CD4-positive, alpha-beta T cell (primary cell): Measurements from ENCODE around the gene SH3BP5. TPM values are rescaled to one million over a fixed set of nuclear protein-coding genes. Genes with fewer than 3 reads are reported as not detected.
"Not testable (repeated sequence)": the region's sequence is repeated elsewhere in the genome, so short reads cannot be mapped to it uniquely, and the experiment has no call there.

Source experiments
- ATAC-seq: fragments of 200-7000 bp; cut with Tn5 transposase; one replicate; pipeline ENCODE4 v1.10.0; 2022; ENCODE audit warnings: mild to moderate bottlenecking; ENCODE audit not compliant: poor library complexity
- CTCF ChIA-PET: fragments of 350-600 bp; sonication (Branson Sonifier 250); formaldehyde crosslinking; loops from one replicate; lab custom pipeline; 2021; ENCODE audit warnings: antibody characterized with exemption, inconsistent platforms; lab: Charles Lee
- POLR2A ChIA-PET: fragments of 350-600 bp; sonication (Branson Sonifier 250); formaldehyde crosslinking; loops from one replicate; lab custom pipeline; 2021; ENCODE audit warnings: antibody characterized with exemption, inconsistent platforms; lab: Charles Lee
- DNase-seq, 14 experiments: peaks; one replicate each; pipeline ENCODE4 v3.0.0-alpha.2; 2013 to 2020; ENCODE audit warnings: mixed read lengths in 2 of 14
- H3K27ac ChIP-seq, 2 donors: one replicate each; pipeline versions ENCODE4 v1.5.1 to v1.7.0; 2013; ENCODE audit warnings: low read length in 2 of 2, low read depth in 1 of 2, mild to moderate bottlenecking in 1 of 2
- H3K27me3 ChIP-seq, 2 experiments: 1 replicate in 1 of 2; 2 replicates in 1 of 2; pipeline versions ENCODE4 v1.6.1 to v1.7.0; 2013; ENCODE audit warnings: low read length in 2 of 2, control low read depth in 1 of 2, mild to moderate bottlenecking in 1 of 2, moderate library complexity in 1 of 2; ENCODE audit not compliant: insufficient read depth in 2 of 2, control insufficient read depth in 1 of 2
- H3K36me3 ChIP-seq: one replicate; pipeline ENCODE4 v1.6.1; 2013; ENCODE audit warnings: low read length, control low read depth; ENCODE audit not compliant: insufficient read depth
- H3K4me1 ChIP-seq: one replicate; pipeline ENCODE4 v1.6.1; 2013; ENCODE audit warnings: low read length, control low read depth; ENCODE audit not compliant: insufficient read depth
- H3K4me3 ChIP-seq: one replicate; pipeline ENCODE4 v1.5.1; 2013; ENCODE audit warnings: mild to moderate bottlenecking, low read length, moderate library complexity
- H3K9me3 ChIP-seq, 2 experiments: 1 replicate in 1 of 2; 2 replicates in 1 of 2; pipeline versions ENCODE4 v1.6.1 to v1.7.0; 2013; ENCODE audit warnings: low read length in 2 of 2, mild to moderate bottlenecking in 2 of 2, control low read depth in 1 of 2, moderate library complexity in 1 of 2; ENCODE audit not compliant: control insufficient read depth in 1 of 2, insufficient read depth in 1 of 2
- H3K27ac Mint-ChIP-seq: one replicate; pipeline ENCODE4 v1.8.0; 2020; ENCODE audit warnings: mixed read lengths
- H3K27me3 Mint-ChIP-seq: one replicate; pipeline ENCODE4 v1.8.0; 2021; ENCODE audit warnings: mixed read lengths
- H3K36me3 Mint-ChIP-seq: one replicate; pipeline ENCODE4 v1.8.0; 2021; ENCODE audit warnings: low read depth, mixed read lengths
- H3K4me1 Mint-ChIP-seq: one replicate; pipeline ENCODE4 v1.8.0; 2021; ENCODE audit warnings: low read depth, mixed read lengths
- H3K4me3 Mint-ChIP-seq: one replicate; pipeline ENCODE4 v1.8.0; 2020; ENCODE audit warnings: mild to moderate bottlenecking, mixed read lengths
- H3K9me3 Mint-ChIP-seq: one replicate; pipeline ENCODE4 v1.8.0; 2020; ENCODE audit warnings: mixed read lengths
- intact Hi-C, 2 experiments: fragments of 100-400 bp; cut with DNase I in 1 of 2; cut with micrococcal nuclease in 1 of 2; formaldehyde crosslinking; loops; one replicate each; pipeline versions ENCODE4 v1.15.1 to v1.9.0; 2023 to 2025; cut with DNase I, micrococcal nuclease
- total RNA-seq, 174 experiments: library from RNA in 2 of 174; stranded (reverse) in 2 of 174; gene quantifications; one replicate each; pipeline ENCODE4 v1.2.3 and lab custom pipeline; 2021 to 2026
- TF ChIP-seq, protein P1 (sequence below): fragments of 200-600 bp; IDR thresholded peaks from one replicate; pipeline ENCODE4 v1.8.0; 2022; ENCODE audit warnings: antibody characterized with exemption, mild to moderate bottlenecking

Gene SH3BP5
- total RNA-seq, 2 experiments from 2014 or later, result 16.8 to 17.7 TPM

GRCh38 chr3:15361494-15362214 is 29.3 kb upstream of the SH3BP5 start:
- H3K27me3 Mint-ChIP-seq, result no peaks in the 10 kb centered on the region
- no peak overlapping the region for H3K4me3 ChIP-seq
- TF ChIP-seq, protein P1, sequence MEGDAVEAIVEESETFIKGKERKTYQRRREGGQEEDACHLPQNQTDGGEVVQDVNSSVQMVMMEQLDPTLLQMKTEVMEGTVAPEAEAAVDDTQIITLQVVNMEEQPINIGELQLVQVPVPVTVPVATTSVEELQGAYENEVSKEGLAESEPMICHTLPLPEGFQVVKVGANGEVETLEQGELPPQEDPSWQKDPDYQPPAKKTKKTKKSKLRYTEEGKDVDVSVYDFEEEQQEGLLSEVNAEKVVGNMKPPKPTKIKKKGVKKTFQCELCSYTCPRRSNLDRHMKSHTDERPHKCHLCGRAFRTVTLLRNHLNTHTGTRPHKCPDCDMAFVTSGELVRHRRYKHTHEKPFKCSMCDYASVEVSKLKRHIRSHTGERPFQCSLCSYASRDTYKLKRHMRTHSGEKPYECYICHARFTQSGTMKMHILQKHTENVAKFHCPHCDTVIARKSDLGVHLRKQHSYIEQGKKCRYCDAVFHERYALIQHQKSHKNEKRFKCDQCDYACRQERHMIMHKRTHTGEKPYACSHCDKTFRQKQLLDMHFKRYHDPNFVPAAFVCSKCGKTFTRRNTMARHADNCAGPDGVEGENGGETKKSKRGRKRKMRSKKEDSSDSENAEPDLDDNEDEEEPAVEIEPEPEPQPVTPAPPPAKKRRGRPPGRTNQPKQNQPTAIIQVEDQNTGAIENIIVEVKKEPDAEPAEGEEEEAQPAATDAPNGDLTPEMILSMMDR, result no peak
- H3K4me3 Mint-ChIP-seq, result peak overlapping the region; percentile 60
- peak overlapping the region; percentile 28 for H3K27ac Mint-ChIP-seq
- no peaks in the 10 kb centered on the region for H3K9me3 ChIP-seq
- peaks cover 38% of the 10 kb centered on the region for H3K4me1 Mint-ChIP-seq
- ChIA-PET POLR2A (interaction anchor here (0.9 to 1.7 kb wide), 6 partner anchors 14 to 155 kb away, joined by 3 to 7 read pairs (median 3); partner anchors contain the start of gene CAPN7), CTCF (interaction anchor here (1.2 to 1.9 kb wide), 6 partner anchors 8 to 93 kb away, joined by 3 to 7 read pairs (median 4); partner anchors contain the start of gene SH3BP5)
- H3K36me3 Mint-ChIP-seq, result no peaks in the 10 kb centered on the region
- H3K27me3 ChIP-seq, result no peaks in the 10 kb centered on the region
- peaks cover 50% of the 10 kb centered on the region for H3K4me1 ChIP-seq
- H3K36me3 ChIP-seq, result no peaks in the 10 kb centered on the region
- ATAC-seq, result peak; percentile 25
- DNase-seq, result peak in 5 of 14 experiments; percentile 7 to 56 (median 44)
- no peak overlapping the region for H3K27ac ChIP-seq
- intact Hi-C loops, result no loop called here
- no peaks in the 10 kb centered on the region for H3K9me3 Mint-ChIP-seq

DNA sequence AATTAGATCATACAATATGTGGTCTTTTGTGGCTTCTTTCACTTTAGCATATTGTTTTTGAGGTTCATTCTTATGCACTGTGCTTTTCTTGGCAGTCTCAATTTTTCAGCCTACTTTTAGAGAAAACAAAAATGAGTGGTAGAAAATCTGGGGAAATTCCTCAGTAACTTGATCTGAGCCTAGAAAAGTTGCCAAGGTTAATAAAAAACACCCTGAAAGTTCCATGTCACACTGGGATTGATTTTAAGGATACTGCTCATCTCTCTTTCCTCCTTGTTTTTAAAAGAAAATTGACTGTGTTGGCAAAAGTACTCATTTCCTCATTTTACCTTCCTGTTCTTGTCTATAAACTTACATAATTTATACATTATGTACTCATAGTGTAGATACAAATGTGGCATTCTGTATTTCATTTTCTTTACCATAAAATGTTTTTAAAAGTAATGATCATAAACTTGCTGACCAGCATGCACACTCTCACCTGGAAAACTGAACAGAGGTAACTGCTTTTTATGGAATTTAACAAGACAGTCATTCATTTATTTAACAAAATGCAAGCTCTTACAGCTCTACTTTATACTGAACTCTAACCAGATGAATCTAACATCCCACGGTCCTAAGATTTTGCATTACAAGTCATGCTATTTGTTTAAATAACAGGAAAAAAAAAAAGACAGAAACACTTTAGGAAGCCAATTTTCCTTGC is 28.6 kb upstream of the SH3BP5 start:
- no peak for ATAC-seq
- ChIA-PET CTCF (interaction anchor here (1.6 to 1.8 kb wide), 4 partner anchors 9 to 93 kb away, joined by 3 to 7 read pairs (median 6); partner anchors contain the start of gene SH3BP5), POLR2A (interaction anchor here (1.1 to 1.7 kb wide), 5 partner anchors 13 to 155 kb away, joined by 3 to 7 read pairs (median 3); partner anchors contain the start of gene CAPN7)
- Mint-ChIP-seq H3K27me3 (no peaks in the 10 kb centered on the region), H3K9me3 (no peaks in the 10 kb centered on the region), H3K27ac (peak overlapping the region; percentile 28), H3K36me3 (no peaks in the 10 kb centered on the region), H3K4me3 (no peak overlapping the region), H3K4me1 (peaks cover 45% of the 10 kb centered on the region)
- DNase-seq, result no peak
- Histone ChIP-seq H3K4me3 (no peak overlapping the region), H3K36me3 (no peaks in the 10 kb centered on the region), H3K9me3 (no peaks in the 10 kb centered on the region), H3K27ac (no peak overlapping the region), H3K4me1 (peaks cover 57% of the 10 kb centered on the region), H3K27me3 (no peaks in the 10 kb centered on the region)
- intact Hi-C loops, result no loop called here
- TF ChIP-seq, protein P1, result no peak

DNA sequence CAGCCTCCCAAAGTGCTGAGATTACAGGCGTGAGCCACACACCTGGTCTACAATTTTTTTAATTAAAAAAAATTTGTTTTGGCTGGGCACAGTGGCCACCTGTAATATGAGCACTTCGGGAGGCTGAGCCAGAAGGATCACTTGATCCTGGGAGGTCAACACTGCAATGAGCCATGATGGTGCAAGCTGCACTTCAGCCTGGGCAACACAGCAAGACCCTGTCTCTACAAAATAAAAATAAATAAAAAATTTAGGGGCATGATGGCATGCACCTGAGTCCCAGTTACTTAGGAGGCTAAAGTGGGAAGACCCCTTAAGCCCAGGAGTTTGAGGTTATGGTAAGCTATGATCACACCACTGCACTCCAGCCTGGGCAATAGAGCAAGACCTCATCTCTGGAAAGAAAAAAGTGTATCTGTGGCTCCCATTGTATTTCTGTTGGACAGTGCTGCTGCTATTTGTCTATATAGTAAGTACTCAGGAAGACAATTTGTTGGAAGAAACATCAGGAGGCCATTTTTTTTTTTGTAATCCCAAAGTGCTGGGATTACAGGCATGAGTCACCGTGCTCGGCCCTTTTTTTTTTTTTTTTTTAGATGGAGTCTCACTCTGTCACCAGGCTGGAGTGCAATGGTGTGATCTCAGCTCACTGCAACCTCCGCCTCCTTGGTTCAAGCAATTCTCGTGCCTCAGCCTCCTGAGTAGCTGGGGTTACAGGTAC is 27.5 kb upstream of the SH3BP5 start:
- TF ChIP-seq, protein P1, result no peak

DNA sequence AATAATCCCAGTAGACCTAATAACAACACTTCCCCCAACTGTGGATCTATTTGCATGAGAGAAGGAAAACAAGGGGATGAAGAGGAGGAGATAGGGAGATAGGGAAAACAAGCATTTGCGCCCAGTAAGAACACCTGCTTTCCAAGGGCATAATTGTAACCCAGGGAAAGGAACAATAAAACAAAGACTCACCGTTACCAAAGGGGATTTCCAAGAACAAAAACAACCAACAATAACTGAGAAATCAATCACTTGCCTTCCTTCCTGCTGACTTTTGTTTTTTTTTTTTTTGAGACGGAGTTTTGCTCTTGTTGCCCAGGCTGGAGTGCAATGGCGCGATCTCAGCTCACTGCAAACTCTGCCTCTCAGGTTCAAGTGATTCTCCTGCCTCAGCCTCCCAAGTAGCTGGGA is 24.3 kb upstream of the SH3BP5 start:
- Histone ChIP-seq H3K27ac (peak overlapping the region; percentile 61 to 68), H3K4me1 (peaks cover 65% of the 10 kb centered on the region)
- H3K4me3 Mint-ChIP-seq, result peak overlapping the region; percentile 77
- H3K9me3 Mint-ChIP-seq, H3K27me3 Mint-ChIP-seq, H3K27me3 ChIP-seq, intact Hi-C loops, H3K4me3 ChIP-seq, H3K9me3 ChIP-seq, H3K36me3 ChIP-seq, H3K36me3 Mint-ChIP-seq: not testable (repeated sequence)
- ChIA-PET POLR2A (interaction anchor here (0.7 kb wide), 1 partner anchor 264 kb away, joined by 3 read pairs; no protein-coding TSS in a partner anchor), CTCF (interaction anchor here (1.3 kb wide), 1 partner anchor 89 kb away, joined by 3 read pairs; no protein-coding TSS in a partner anchor)
- peaks cover 54% of the 10 kb centered on the region for H3K4me1 Mint-ChIP-seq
- DNase-seq, result peak in 5 of 14 experiments; percentile 6 to 83 (median 74)
- peak; percentile 84 for ATAC-seq
- H3K27ac Mint-ChIP-seq, result peak overlapping the region; percentile 82

More for the DNA sequence above, 27.5 kb upstream of the SH3BP5 start:
- ATAC-seq (no peak), DNase-seq (no peak)
- no peak overlapping the region for H3K4me3 Mint-ChIP-seq
- no peak overlapping the region for H3K27ac Mint-ChIP-seq
- no peaks in the 10 kb centered on the region for H3K9me3 Mint-ChIP-seq
- ChIA-PET POLR2A (no interaction called here), CTCF (interaction anchor here (2.1 kb wide), 1 partner anchor 27 kb away, joined by 7 read pairs; the partner anchor contains the start of gene SH3BP5)
- Histone ChIP-seq H3K36me3 (no peaks in the 10 kb centered on the region), H3K27ac (no peak overlapping the region), H3K4me3 (no peak overlapping the region), H3K4me1 (peaks cover 68% of the 10 kb centered on the region), H3K27me3 (no peaks in the 10 kb centered on the region), H3K9me3 (no peaks in the 10 kb centered on the region)
- H3K4me1 Mint-ChIP-seq, result peaks cover 56% of the 10 kb centered on the region
- intact Hi-C loops, result no loop called here
- H3K36me3 Mint-ChIP-seq, result no peaks in the 10 kb centered on the region
- H3K27me3 Mint-ChIP-seq, result no peaks in the 10 kb centered on the region
